ENCODE data around the gene AGK.

AGK gene

DNA sequence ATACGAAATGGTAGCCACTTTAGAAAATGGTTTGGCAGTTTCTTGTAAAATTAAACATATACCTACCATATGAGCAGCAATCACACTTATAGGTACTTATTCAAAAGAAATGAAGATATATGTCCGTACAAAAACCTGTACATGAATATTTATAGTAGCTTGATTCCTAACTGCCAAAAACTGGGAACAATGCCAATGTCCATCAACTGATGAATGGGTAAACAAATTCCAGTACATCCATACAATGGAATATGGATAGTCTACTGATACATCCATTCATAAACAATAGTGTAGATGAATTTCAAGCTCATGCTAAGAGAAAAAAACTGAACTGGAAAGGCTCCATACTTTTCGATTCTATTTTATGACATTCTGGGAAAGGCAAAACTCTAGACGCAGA, 68.5 kb downstream of the AGK start:
- H3K27ac ChIP-seq = no peak overlapping the region
- DNase-seq (ENCODE audit: low spot score) = no peak
- TF ChIP-seq, protein P1, sequence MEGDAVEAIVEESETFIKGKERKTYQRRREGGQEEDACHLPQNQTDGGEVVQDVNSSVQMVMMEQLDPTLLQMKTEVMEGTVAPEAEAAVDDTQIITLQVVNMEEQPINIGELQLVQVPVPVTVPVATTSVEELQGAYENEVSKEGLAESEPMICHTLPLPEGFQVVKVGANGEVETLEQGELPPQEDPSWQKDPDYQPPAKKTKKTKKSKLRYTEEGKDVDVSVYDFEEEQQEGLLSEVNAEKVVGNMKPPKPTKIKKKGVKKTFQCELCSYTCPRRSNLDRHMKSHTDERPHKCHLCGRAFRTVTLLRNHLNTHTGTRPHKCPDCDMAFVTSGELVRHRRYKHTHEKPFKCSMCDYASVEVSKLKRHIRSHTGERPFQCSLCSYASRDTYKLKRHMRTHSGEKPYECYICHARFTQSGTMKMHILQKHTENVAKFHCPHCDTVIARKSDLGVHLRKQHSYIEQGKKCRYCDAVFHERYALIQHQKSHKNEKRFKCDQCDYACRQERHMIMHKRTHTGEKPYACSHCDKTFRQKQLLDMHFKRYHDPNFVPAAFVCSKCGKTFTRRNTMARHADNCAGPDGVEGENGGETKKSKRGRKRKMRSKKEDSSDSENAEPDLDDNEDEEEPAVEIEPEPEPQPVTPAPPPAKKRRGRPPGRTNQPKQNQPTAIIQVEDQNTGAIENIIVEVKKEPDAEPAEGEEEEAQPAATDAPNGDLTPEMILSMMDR (IDR thresholded peaks at IDR 0.05) = no peak
- H3K4me3 ChIP-seq = no peak overlapping the region

DNA sequence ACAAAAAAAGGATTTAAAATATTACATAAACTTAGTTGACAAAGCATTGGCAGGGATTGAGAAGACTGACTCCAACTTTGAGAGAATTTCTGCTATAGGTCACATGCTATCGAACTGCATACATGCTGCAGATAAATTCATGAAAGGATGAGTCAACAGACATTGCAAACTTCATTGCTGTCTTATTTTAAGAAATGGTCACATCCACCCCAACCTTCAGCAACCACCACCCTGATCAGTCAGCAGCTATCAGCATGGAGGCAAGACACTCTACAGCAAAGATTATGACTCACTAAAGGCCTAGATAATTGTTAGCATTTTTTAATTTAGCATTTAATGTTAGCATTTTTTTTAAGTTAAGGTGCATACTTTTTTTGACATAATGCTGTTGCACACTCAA, 73.6 kb downstream of the AGK start:
- Histone ChIP-seq H3K4me3 (no peak overlapping the region), H3K27ac (no peak overlapping the region)
- TF ChIP-seq, protein P1 (IDR thresholded peaks at IDR 0.05) = no peak
- DNase-seq (ENCODE audit: low spot score) = no peak

DNA sequence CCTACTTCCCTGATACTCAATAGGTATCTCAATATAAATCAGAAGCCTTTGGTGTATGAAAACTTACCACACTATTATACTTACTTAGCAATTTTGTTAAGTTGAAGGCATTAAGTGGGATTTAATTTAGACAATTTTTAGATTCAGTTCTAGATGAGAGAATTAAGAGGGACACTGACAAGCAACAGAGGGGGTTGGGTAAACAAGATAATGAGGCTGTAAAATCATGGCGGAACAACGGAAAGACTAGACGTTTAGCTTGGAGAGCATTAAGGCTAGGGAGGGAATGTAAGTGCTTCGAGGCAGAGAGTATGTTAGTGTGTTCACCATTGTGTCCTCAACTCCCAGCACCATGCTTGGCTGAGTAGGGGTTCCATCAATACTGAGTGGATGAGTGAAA, 79.4 kb downstream of the AGK start:
- TF ChIP-seq, protein P1 (IDR thresholded peaks at IDR 0.05) = no peak
- no peak overlapping the region for H3K4me3 ChIP-seq
- no peak for DNase-seq (ENCODE audit: low spot score)
- H3K27ac ChIP-seq = no peak overlapping the region

DNA sequence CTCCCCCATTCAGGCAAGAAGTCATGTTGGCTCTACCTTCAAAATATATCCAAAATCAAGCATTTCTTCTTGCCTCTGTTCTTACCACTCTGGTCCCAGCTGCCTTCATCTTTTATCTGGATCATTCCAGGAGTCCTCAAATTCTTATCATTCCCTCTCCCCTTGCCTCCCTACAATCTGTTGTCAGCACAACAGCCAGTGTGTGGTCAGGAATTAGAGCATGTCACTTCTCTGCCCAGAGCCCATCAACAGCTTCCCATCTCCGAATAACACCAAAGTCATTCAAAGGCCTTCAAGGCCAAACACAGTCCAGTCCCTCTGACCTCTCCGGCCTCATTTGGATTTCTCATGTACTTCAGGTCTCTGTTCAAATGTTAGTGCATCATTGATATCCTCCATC, 80.3 kb downstream of the AGK start:
- TF ChIP-seq, protein P1 (IDR thresholded peaks at IDR 0.05) = no peak
- H3K27ac ChIP-seq = no peak overlapping the region
- no peak overlapping the region for H3K4me3 ChIP-seq

DNA sequence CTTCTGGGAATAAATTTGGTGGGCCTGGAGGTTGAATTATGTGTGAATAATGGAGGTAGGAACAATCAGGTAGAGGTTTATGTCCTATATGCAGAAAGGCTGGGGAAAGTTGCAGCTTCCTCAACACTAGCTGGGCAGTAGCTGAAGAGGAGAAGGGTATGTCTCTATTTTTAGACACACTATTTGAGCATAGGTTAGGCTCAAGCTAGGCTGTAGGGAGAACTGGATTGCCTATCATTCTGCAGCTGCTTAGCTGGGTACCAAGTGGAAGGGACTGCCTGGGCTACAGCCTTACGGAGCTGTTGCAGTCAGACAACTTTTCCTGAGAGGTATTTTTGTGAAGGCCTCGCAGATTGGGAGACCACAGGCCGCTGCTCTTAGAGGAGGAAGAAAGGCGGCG, 82.9 kb downstream of the AGK start:
- Histone ChIP-seq H3K4me3 (no peak overlapping the region), H3K27ac (no peak overlapping the region)
- DNase-seq (ENCODE audit: low spot score) = no peak
- TF ChIP-seq, protein P1 (IDR thresholded peaks at IDR 0.05) = no peak

More for the DNA sequence above, 80.3 kb downstream of the AGK start:
- DNase-seq (ENCODE audit: low spot score) = no peak

DNA sequence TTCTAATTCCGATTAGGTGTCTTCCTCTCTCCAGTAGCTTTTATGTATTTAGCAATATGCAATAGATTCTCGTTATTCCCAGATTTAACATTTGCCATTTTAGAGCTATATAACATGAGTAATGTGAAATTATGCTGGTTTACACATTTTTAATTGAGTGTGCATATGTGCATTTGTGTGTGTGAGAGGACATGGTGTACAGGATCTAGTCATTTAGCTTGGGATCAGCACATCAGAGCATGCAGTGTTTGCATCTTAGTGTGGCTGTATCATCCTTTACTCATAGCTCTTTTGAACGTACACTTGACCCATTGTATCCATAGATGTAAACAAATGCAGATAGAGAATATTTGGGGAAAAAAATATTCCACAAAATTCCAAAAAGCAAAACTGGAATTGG, 84.8 kb downstream of the AGK start:
- DNase-seq (ENCODE audit: low spot score) = no peak
- Histone ChIP-seq H3K27ac (no peak overlapping the region), H3K4me3 (no peak overlapping the region)
- TF ChIP-seq, protein P1 (IDR thresholded peaks at IDR 0.05) = no peak

DNA sequence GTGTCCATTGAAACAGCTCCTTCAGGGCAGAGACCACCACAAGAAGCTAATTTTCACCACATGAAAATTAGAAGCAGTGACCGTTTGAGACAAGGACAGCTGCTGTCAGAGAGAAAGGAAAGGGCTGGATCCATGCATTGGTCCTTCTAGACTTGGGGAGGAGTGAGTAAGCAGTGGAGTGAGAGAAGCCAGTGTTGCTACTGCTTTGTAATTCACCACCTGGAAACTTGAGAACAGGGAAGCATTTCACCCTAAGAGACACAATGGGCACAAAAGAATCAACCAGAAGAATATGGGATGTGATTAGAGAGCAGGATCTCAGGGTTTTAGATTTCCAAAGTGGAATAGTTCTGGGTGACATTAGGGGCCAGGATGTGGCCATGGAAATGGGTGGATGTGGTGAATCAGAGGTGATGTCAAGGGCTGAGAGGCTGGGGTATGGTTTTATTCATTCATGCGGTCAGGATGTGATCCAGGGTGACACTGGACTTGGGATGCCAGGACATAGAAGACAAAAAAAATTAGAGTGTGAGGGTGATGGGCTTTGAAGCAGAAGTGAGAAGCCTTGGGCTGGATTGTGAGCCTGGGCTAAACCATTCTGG, 89.1 kb downstream of the AGK start:
- no peak overlapping the region for H3K27ac ChIP-seq
- DNase-seq (ENCODE audit: low spot score) = no peak
- TF ChIP-seq, protein P1 (IDR thresholded peaks at IDR 0.05) = no peak
- no peak overlapping the region for H3K4me3 ChIP-seq
